NK-92 (cell line): ENCODE measurements around the gene CABCOCO1.

ENCODE experiments used
- DNase-seq: peaks from one replicate; lab custom pipeline; 2025; ENCODE audit not compliant: unreplicated experiment; lab: John Stamatoyannopoulos, UW

CABCOCO1 gene

GRCh38 chr10:61753453-61753852 is 90.7 kb downstream of the CABCOCO1 start:
- DNase-seq: no peak

GRCh38 chr10:61754587-61755550 is 92.1 kb downstream of the CABCOCO1 start:
- no peak for DNase-seq

- no peak for DNase-seq
Measured at GRCh38 chr10:61757001-61757400, 94.3 kb downstream of the CABCOCO1 start.

GRCh38 chr10:61757525-61758397 is 95.0 kb downstream of the CABCOCO1 start:
- DNase-seq: no peak

- no peak for DNase-seq
Measured at GRCh38 chr10:61758433-61758832, 95.7 kb downstream of the CABCOCO1 start.

- no peak for DNase-seq
Measured at GRCh38 chr10:61759751-61760150, 97.0 kb downstream of the CABCOCO1 start.

GRCh38 chr10:61760943-61761824 is 98.5 kb downstream of the CABCOCO1 start:
- DNase-seq: no peak

- no peak for DNase-seq
Measured at GRCh38 chr10:61761825-61762217, 99.1 kb downstream of the CABCOCO1 start.

- no peak for DNase-seq
Measured at GRCh38 chr10:61763778-61764177, 101.0 kb downstream of the CABCOCO1 start.

- DNase-seq: no peak
Measured at GRCh38 chr10:61764486-61764885, 101.8 kb downstream of the CABCOCO1 start.

- no peak for DNase-seq
Measured at GRCh38 chr10:61765176-61766087, 102.7 kb downstream of the CABCOCO1 start.

GRCh38 chr10:61766927-61767326 is 104.2 kb downstream of the CABCOCO1 start:
- no peak for DNase-seq

- no peak for DNase-seq
Measured at GRCh38 chr10:61774031-61774430, 111.3 kb downstream of the CABCOCO1 start.

GRCh38 chr10:61775111-61775510 is 112.4 kb downstream of the CABCOCO1 start:
- DNase-seq: no peak

GRCh38 chr10:61776615-61777266 is 114.0 kb downstream of the CABCOCO1 start:
- no peak for DNase-seq

GRCh38 chr10:61778137-61778536 is 115.4 kb downstream of the CABCOCO1 start:
- no peak for DNase-seq

- no peak for DNase-seq
Measured at GRCh38 chr10:61779276-61779675, 116.5 kb downstream of the CABCOCO1 start.

GRCh38 chr10:61779950-61780659 is 117.4 kb downstream of the CABCOCO1 start:
- no peak for DNase-seq

GRCh38 chr10:61780732-61781131 is 118.0 kb downstream of the CABCOCO1 start:
- no peak for DNase-seq
